NT2/D1 (cell line): Measurements from ENCODE around the gene RAD23B.
"Not testable (repeated sequence)": the region's sequence is repeated elsewhere in the genome, so short reads cannot be mapped to it uniquely, and the experiment has no call there.

ENCODE experiments used
- DNase-seq: peaks from one replicate; pipeline ENCODE4 v3.0.0-alpha.2; 2011; ENCODE audit warnings: low read depth, low spot score
- H3K27me3 ChIP-seq: 2 replicates; pipeline ENCODE4 v1.6.0; 2011; ENCODE audit warnings: mild to moderate bottlenecking; ENCODE audit not compliant: insufficient read length, insufficient read depth
- H3K36me3 ChIP-seq: 2 replicates; pipeline ENCODE4 v1.6.1; 2011; ENCODE audit warnings: mild to moderate bottlenecking, low read length, mixed read lengths; ENCODE audit not compliant: insufficient read depth, insufficient read length
- H3K4me1 ChIP-seq: 2 replicates; pipeline ENCODE4 v1.5.1; 2011; ENCODE audit not compliant: insufficient read depth, insufficient read length
- H3K4me3 ChIP-seq: 2 replicates; pipeline ENCODE4 v1.5.1; 2011; ENCODE audit warnings: low read depth; ENCODE audit not compliant: insufficient read length
- H3K9ac ChIP-seq: 2 replicates; pipeline ENCODE4 v1.6.0; 2011; ENCODE audit warnings: low read depth; ENCODE audit not compliant: insufficient read length
- H3K9me3 ChIP-seq: 2 replicates; pipeline ENCODE4 v1.5.1; 2011; ENCODE audit warnings: mild to moderate bottlenecking, low read length; ENCODE audit not compliant: insufficient read depth
- SUZ12 ChIP-seq: IDR thresholded peaks from 2 replicates; pipeline ENCODE4 v1.6.1; 2011; ENCODE audit not compliant: insufficient read length, insufficient read depth; ENCODE audit errors: extremely low read depth
- YY1 ChIP-seq: IDR thresholded peaks from 2 replicates; pipeline ENCODE4 v1.6.1; 2011; ENCODE audit not compliant: insufficient read length, insufficient read depth
- ZNF274 ChIP-seq: IDR thresholded peaks from 2 replicates; pipeline ENCODE4 v1.6.1; 2011; ENCODE audit warnings: mild to moderate bottlenecking, low read depth, low read length

RAD23B gene

DNA sequence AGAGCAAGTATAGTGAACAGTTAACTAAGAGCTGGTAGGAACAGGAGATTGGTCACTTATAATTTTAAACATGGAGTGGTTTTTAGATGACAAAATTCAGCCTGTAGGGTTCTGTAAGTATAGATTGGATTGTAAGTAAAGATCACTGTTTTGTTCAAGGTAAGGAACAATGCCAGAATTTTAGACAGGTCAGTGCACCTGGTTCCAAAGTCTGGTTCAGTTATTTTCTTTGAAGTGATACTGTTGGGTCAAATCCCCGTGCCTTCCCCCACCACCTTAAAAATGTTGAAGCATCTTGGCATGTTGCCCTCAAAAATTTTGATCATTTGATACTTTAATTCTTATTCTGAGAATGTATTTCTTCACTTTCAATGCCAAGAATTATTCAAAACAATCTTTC lies 12.9 kb downstream of the RAD23B start:
- Histone ChIP-seq H3K4me3 (no peak overlapping the region), H3K27me3 (no peaks in the 10 kb centered on the region), H3K9ac (no peak overlapping the region), H3K36me3 (peaks cover 34% of the 10 kb centered on the region), H3K9me3 (no peaks in the 10 kb centered on the region), H3K4me1 (no peaks in the 10 kb centered on the region)
- DNase-seq, result no peak
- no peak for TF ChIP-seq YY1
- TF ChIP-seq SUZ12, result no peak
- no peak for TF ChIP-seq ZNF274

DNA sequence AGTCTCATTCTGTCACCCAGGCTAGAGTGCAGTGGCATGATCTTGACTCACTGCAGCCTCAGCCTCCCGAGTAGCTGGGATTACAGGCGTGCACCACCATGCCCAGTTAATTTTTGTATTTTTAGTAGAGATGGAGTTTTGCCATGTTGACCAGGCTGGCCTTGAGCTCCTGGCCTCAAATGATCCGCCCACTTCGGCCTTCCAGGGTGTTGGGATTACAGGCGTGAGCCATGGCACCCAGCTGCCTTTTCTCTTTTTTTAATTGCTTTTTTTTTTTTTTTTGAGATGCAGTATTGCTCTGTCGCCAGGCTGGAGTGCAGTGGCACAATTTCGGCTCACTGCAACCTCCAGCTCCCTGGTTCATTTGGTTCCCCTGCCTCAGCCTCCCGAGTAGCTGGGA lies 13.5 kb downstream of the RAD23B start:
- peaks cover 36% of the 10 kb centered on the region for H3K36me3 ChIP-seq
- H3K9ac ChIP-seq, H3K9me3 ChIP-seq, H3K4me1 ChIP-seq, H3K4me3 ChIP-seq, H3K27me3 ChIP-seq, DNase-seq: not testable (repeated sequence)

DNA sequence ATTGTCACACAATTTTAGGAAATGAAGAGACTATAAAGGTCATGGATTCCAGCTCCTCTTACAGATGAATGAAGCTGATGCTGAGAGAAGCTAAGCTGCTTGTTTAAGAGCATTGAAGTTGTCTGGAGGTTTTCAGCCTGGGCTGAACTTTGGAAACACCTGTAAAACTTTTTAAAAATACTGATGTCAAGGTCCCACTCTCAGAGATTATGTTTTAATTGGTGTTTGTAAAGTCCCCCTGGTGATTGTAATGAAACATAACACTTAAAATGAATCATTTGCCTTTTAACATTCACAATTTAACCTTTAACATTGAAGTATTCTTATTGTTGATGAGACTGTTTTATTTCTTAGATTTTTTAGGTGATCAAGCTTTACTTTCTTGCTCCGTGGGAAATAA lies 16.4 kb downstream of the RAD23B start:
- TF ChIP-seq ZNF274 (no peak), YY1 (no peak), SUZ12 (no peak)
- Histone ChIP-seq H3K9ac (no peak overlapping the region), H3K4me1 (no peaks in the 10 kb centered on the region), H3K36me3 (peaks cover 49% of the 10 kb centered on the region), H3K27me3 (no peaks in the 10 kb centered on the region), H3K9me3 (no peaks in the 10 kb centered on the region), H3K4me3 (no peak overlapping the region)
- DNase-seq, result no peak

DNA sequence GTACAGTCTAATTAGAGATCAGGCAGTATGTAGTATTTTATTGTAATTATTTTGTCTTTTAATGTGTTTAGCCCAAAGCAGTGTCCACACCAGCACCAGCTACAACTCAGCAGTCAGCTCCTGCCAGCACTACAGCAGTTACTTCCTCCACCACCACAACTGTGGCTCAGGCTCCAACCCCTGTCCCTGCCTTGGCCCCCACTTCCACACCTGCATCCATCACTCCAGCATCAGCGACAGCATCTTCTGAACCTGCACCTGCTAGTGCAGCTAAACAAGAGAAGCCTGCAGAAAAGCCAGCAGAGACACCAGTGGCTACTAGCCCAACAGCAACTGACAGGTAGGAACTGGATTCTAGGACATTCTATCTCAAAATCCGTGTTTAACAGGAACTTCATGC lies 23.2 kb downstream of the RAD23B start:
- H3K36me3 ChIP-seq, result peaks cover 84% of the 10 kb centered on the region
- DNase-seq, result no peak

DNA sequence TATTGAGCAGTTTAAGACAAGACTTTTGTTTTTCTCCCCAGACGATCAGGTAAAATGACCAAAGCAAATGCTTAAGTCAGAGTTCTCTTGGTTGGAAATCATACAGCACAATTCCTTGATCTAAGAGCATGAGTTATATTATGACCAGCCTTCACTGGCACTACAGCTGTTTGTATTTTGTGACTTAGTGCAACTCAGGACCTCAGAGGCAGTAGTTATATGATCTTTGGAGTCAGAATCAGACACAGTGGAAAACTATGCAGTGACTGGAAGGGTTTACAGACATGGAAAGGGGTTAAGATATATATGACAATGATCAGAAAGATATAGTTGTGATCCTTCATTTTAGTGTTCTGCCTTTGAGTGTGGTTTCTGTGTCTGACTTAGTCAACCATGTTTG lies 24.3 kb downstream of the RAD23B start:
- Histone ChIP-seq H3K4me1 (no peaks in the 10 kb centered on the region), H3K27me3 (no peaks in the 10 kb centered on the region), H3K36me3 (peaks cover 81% of the 10 kb centered on the region), H3K9ac (no peak overlapping the region), H3K4me3 (no peak overlapping the region), H3K9me3 (no peaks in the 10 kb centered on the region)
- DNase-seq, result no peak
- TF ChIP-seq ZNF274, result no peak
- no peak for TF ChIP-seq SUZ12
- TF ChIP-seq YY1, result no peak

More for the DNA sequence above, 23.2 kb downstream of the RAD23B start:
- no peaks in the 10 kb centered on the region for H3K4me1 ChIP-seq
- no peak overlapping the region for H3K9ac ChIP-seq
- no peaks in the 10 kb centered on the region for H3K9me3 ChIP-seq
- H3K27me3 ChIP-seq, result no peaks in the 10 kb centered on the region
- no peak for TF ChIP-seq ZNF274
- TF ChIP-seq YY1, result no peak
- TF ChIP-seq SUZ12, result no peak
- no peak overlapping the region for H3K4me3 ChIP-seq

DNA sequence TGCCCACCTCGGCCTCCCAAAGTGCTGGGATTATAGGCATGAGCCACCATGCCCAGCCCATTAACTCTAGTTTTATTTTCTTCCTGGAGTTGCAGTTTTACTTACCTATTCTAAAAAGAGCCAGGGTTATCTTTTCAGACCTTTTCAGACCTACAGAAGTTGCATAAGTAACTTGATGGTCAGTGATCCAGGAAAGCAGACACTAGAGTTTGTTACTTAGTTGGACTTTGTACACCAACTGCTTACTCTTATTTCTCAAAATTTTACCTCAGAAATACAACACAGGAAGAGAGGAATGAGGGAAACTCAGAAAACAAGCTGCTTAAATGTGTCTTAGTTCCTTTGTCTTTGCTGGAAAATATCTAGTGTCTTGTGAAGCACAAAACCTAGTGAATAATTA lies 25.4 kb downstream of the RAD23B start:
- H3K4me1 ChIP-seq, result no peaks in the 10 kb centered on the region
- no peak for TF ChIP-seq YY1
- no peak for TF ChIP-seq ZNF274
- TF ChIP-seq SUZ12, result no peak
- H3K4me3 ChIP-seq, result no peak overlapping the region
- no peaks in the 10 kb centered on the region for H3K27me3 ChIP-seq
- no peak for DNase-seq
- peaks cover 82% of the 10 kb centered on the region for H3K36me3 ChIP-seq
- no peaks in the 10 kb centered on the region for H3K9me3 ChIP-seq
- no peak overlapping the region for H3K9ac ChIP-seq

DNA sequence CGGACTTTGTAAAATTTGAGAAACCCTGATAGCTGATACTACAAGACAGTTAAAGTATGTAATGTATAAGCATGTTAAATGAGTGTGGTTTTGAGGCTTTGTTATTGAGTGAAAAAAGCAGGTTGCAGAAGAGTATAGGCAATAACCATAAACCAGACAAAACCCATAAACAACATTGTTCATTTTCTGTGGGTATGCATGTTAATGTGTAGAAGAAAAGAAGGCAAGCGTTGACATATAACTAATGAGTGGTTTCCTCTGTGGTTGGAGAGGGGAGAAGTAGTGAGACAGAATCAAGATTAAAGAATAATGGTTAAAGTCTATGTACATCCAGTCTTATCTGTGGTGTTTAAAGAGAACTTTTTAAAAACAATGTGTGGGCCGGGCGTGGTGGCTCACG lies 26.2 kb downstream of the RAD23B start:
- H3K27me3 ChIP-seq, result no peaks in the 10 kb centered on the region
- no peak overlapping the region for H3K9ac ChIP-seq
- H3K9me3 ChIP-seq, result no peaks in the 10 kb centered on the region
- TF ChIP-seq YY1, result no peak
- no peak for TF ChIP-seq SUZ12
- TF ChIP-seq ZNF274, result no peak
- no peaks in the 10 kb centered on the region for H3K4me1 ChIP-seq
- no peak for DNase-seq
- H3K36me3 ChIP-seq, result peaks cover 82% of the 10 kb centered on the region
- H3K4me3 ChIP-seq, result no peak overlapping the region

DNA sequence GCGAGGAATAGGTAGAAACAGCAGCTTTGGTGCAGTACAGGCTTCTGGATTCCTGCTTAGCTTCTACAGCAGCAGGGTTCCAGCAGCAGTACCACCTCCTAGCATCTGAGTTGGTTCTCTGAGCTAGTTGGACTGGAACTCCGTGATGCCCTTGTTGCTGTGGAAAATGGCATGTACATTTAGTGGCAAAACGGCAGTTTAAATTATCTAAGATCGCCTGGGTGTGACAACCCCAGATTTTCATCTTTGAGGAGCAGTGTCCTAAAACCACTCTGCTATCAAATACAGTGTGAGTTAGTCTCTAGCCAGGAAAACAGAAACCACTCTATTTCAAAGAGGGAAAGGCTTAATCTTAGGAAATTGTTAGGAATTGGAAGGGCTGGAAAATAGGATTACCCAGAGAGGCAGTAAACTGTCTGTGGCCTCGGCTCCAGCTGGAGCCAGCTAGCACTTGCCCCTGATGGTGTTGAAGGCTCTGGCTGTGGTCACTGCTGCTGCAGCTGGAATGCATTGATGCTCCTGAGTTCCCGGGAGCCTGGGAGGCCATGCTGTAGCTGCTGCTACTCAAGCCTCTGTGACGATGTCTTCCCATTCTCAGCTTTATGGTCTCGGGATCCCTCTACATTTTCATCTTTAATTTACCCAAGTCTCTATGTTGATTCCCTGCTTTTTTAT lies 29.4 kb downstream of the RAD23B start:
- H3K4me3 ChIP-seq, result no peak overlapping the region
- H3K27me3 ChIP-seq, result no peaks in the 10 kb centered on the region
- H3K4me1 ChIP-seq, result no peaks in the 10 kb centered on the region
- H3K9me3 ChIP-seq, result no peaks in the 10 kb centered on the region
- H3K36me3 ChIP-seq, result peaks cover 64% of the 10 kb centered on the region
- TF ChIP-seq SUZ12 (no peak), ZNF274 (no peak), YY1 (no peak)
- H3K9ac ChIP-seq, result no peak overlapping the region
- no peak for DNase-seq
